Subcutaneous abdominal adipose tissue (tissue), 5 donors: Measurements from ENCODE around the gene MRPS27.

Source experiments
- H3K27ac ChIP-seq: one replicate; pipeline ENCODE4 v1.7.0; 2013; ENCODE audit warnings: low read depth, mild to moderate bottlenecking, inconsistent platforms, low read length, moderate library complexity
- H3K27me3 ChIP-seq, 5 donors: one replicate each; pipeline ENCODE4 v1.7.0; 2013; ENCODE audit warnings: low read length in 5 of 5, inconsistent platforms in 1 of 5; ENCODE audit not compliant: control insufficient read depth in 5 of 5, insufficient read depth in 4 of 5
- H3K36me3 ChIP-seq, 5 donors: one replicate each; pipeline ENCODE4 v1.7.0; 2013; ENCODE audit warnings: low read length in 5 of 5; ENCODE audit not compliant: control insufficient read depth in 5 of 5, insufficient read depth in 5 of 5
- H3K4me1 ChIP-seq, 5 donors: one replicate each; pipeline ENCODE4 v1.7.0; 2013; ENCODE audit warnings: low read length in 5 of 5, mild to moderate bottlenecking in 3 of 5, moderate library complexity in 1 of 5; ENCODE audit not compliant: control insufficient read depth in 5 of 5, insufficient read depth in 5 of 5
- H3K4me3 ChIP-seq, 5 donors: one replicate each; pipeline ENCODE4 v1.7.0; 2013; ENCODE audit warnings: low read length in 5 of 5, low read depth in 1 of 5
- H3K9ac ChIP-seq, 5 donors: one replicate each; pipeline ENCODE4 v1.7.0; 2013; ENCODE audit warnings: low read length in 5 of 5, mild to moderate bottlenecking in 4 of 5, moderate library complexity in 3 of 5
- H3K9me3 ChIP-seq, 5 donors: one replicate each; pipeline ENCODE4 v1.7.0; 2013; ENCODE audit warnings: low read length in 5 of 5; ENCODE audit not compliant: control insufficient read depth in 5 of 5
- donor health status: healthy.
- donor health status: healthy.
- donor health status: healthy.
- donor health status: healthy.
- donor health status: healthy.

Gene MRPS27

DNA sequence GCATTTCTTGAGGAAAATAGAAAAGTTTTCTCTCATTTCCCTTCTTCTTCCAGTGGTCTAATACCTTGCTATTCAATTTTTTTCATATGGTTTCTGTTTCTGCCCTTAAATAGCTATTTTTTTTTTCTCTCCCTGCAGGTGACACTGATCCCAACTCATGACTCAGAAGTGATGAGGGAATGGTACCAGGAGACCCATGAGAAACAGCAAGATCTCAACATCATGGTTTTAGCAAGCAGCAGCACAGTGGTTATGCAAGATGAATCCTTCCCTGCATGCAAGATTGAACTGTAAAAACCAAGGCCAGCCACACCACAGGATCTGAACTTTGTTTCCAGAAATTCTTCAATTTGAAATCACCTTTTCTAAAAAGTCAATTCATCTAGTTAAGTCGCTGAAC lies 115.1 kb downstream of the MRPS27 start:
- H3K9ac ChIP-seq, result no peak overlapping the region
- H3K27ac ChIP-seq, result no peak overlapping the region
- no peak overlapping the region for H3K4me3 ChIP-seq
- no peaks in the 10 kb centered on the region for H3K27me3 ChIP-seq
- no peaks in the 10 kb centered on the region for H3K9me3 ChIP-seq
- H3K36me3 ChIP-seq, result peaks cover 20 to 37% (median 21%) of the 10 kb centered on the region in 5 donors
- H3K4me1 ChIP-seq, result no peaks in the 10 kb centered on the region

DNA sequence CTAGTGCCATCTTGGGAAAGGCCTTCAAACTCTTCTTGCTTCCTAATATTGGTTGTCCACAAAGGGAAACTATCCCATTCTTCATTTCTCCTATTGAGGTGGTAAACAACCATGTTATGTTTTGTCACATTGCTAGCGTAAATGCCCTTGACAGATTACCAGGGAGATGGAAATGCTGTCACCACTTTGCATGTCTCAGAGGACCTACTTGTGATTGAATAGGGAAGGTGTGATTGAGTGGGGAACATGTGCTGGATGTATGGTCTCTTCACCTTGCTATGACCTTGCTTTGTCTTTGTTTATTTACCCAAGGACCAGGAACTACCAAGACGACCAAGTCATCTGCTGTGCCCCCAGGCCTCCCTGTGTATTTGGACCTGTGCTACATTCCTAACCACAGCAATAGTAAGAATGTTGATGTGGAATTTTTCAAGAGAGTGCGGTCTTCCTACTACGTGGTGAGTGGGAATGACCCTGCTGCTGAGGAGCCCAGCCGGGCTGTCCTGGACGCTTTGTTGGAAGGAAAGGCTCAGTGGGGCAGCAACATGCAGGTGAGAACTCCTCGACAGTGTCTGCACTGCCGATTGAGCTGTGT lies 116.7 kb downstream of the MRPS27 start:
- Histone ChIP-seq H3K4me1 (no peaks in the 10 kb centered on the region), H3K27ac (no peak overlapping the region), H3K27me3 (no peaks in the 10 kb centered on the region), H3K9ac (no peak overlapping the region), H3K4me3 (no peak overlapping the region), H3K9me3 (no peaks in the 10 kb centered on the region), H3K36me3 (peaks cover 21 to 43% (median 22%) of the 10 kb centered on the region in 5 donors)

DNA sequence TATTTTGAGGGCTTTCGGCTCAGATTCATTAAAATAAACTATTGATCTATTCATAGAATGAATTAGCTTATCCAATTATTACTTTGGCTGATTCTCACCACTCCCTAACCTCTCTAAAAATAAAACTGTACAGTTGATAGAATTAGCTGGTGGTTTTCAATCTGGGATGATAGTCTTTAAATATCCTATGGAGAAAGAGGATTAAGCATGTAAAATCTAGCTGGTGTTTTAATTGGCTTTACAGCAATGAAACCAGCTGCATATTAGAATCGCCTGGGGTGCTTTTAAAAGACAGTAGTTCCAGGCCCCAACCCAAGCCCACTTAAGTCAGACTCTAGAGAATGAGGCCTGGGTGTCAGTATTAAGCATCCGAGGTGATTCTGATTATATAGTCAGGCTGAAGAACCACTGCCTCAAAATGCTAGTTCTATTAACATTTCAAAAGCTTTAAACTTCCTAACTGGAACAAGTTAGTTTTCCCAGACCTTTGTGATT lies 117.7 kb downstream of the MRPS27 start:
- no peaks in the 10 kb centered on the region for H3K9me3 ChIP-seq
- H3K27ac ChIP-seq, result no peak overlapping the region
- peaks cover 22 to 51% (median 28%) of the 10 kb centered on the region in 5 donors for H3K36me3 ChIP-seq
- no peak overlapping the region for H3K9ac ChIP-seq
- no peaks in the 10 kb centered on the region for H3K4me1 ChIP-seq
- H3K27me3 ChIP-seq, result no peaks in the 10 kb centered on the region
- H3K4me3 ChIP-seq, result no peak overlapping the region

DNA sequence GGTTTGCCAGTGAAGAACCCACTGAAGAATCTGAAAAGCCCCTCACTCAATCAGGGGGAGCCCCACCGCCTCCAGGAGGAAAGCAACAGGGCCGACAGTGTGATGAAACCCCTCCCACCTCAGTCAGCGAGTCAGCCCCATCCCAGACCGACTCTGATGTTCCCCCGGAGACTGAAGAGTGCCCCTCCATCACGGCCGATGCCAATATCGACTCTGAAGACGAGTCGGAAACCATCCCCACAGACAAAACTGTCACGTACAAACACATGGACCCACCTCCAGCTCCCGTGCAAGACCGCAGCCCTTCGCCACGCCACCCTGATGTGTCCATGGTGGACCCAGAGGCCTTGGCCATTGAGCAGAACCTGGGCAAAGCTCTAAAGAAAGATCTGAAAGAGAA lies 120.4 kb downstream of the MRPS27 start:
- Histone ChIP-seq H3K27me3 (no peaks in the 10 kb centered on the region), H3K9ac (no peak overlapping the region), H3K4me1 (no peaks in the 10 kb centered on the region), H3K4me3 (no peak overlapping the region), H3K27ac (no peak overlapping the region), H3K9me3 (no peaks in the 10 kb centered on the region), H3K36me3 (peaks cover 9 to 46% (median 16%) of the 10 kb centered on the region in 5 donors)

DNA sequence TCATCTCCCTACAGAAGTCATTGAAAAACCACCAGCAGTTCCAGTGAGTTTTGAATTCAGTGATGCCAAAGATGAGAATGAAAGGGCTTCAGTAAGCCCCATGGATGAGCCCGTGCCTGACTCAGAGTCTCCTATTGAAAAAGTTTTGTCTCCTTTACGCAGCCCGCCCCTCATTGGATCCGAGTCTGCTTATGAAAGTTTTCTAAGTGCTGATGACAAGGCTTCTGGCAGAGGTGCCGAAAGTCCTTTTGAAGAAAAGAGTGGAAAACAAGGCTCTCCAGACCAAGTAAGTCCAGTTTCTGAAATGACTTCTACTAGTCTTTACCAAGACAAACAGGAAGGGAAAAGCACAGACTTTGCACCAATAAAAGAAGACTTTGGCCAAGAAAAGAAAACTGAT lies 122.6 kb downstream of the MRPS27 start:
- Histone ChIP-seq H3K36me3 (peaks cover 7 to 39% (median 13%) of the 10 kb centered on the region in 5 donors), H3K27me3 (no peaks in the 10 kb centered on the region), H3K9me3 (no peaks in the 10 kb centered on the region), H3K9ac (no peak overlapping the region), H3K4me1 (no peaks in the 10 kb centered on the region), H3K27ac (no peak overlapping the region), H3K4me3 (no peak overlapping the region)

DNA sequence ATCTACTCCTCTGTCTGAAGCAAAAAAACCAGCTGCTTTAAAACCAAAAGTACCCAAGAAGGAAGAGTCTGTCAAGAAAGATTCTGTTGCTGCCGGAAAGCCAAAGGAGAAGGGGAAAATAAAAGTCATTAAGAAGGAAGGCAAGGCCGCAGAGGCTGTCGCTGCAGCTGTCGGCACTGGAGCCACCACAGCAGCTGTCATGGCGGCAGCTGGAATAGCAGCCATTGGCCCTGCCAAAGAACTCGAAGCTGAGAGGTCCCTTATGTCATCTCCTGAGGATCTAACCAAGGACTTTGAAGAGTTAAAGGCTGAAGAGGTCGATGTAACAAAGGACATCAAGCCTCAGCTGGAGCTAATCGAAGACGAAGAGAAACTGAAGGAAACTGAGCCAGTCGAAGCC lies 124.5 kb downstream of the MRPS27 start:
- H3K9ac ChIP-seq, result no peak overlapping the region
- no peaks in the 10 kb centered on the region for H3K27me3 ChIP-seq
- no peaks in the 10 kb centered on the region for H3K4me1 ChIP-seq
- peaks cover 7 to 39% (median 13%) of the 10 kb centered on the region in 5 donors for H3K36me3 ChIP-seq
- H3K4me3 ChIP-seq, result no peak overlapping the region
- H3K9me3 ChIP-seq, result no peaks in the 10 kb centered on the region
- H3K27ac ChIP-seq, result no peak overlapping the region

DNA sequence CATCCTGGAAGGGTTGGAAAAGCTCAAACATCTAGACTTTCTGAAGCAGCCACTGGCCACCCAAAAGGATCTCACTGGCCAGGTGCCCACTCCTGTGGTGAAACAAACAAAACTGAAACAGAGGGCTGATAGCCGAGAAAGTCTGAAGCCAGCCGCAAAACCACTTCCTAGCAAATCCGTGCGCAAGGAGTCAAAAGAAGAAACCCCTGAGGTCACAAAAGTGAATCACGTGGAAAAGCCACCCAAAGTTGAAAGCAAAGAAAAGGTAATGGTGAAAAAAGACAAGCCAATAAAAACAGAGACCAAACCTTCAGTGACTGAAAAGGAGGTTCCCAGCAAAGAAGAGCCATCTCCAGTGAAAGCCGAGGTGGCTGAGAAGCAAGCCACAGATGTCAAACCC lies 125.2 kb downstream of the MRPS27 start:
- Histone ChIP-seq H3K27me3 (no peaks in the 10 kb centered on the region), H3K4me1 (no peaks in the 10 kb centered on the region), H3K4me3 (no peak overlapping the region), H3K36me3 (peaks cover 7 to 34% (median 13%) of the 10 kb centered on the region in 5 donors), H3K27ac (no peak overlapping the region), H3K9me3 (no peaks in the 10 kb centered on the region), H3K9ac (no peak overlapping the region)

DNA sequence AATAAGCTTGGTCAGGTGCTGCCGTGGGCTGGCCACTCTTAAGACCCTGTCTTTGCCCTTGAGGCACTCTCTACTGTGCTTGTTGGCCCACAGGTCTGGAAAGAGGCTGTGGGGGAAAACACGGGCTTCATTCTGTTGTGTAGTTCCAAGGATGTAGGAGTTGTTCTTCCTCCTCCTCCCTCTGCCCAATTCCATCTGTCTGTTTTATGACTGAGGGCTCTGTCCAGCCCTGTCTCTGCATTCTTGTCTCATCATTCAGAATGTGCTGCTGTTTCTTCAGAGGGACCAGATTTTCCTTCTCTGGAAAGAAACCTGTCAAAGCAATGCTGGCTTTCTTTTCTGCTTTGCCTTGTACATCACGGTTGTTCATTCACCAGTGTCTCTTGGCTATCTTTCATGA lies 128.6 kb downstream of the MRPS27 start:
- Histone ChIP-seq H3K27me3 (no peaks in the 10 kb centered on the region), H3K27ac (no peak overlapping the region), H3K9me3 (no peaks in the 10 kb centered on the region), H3K4me3 (no peak overlapping the region), H3K4me1 (peaks cover 0 to 3% (median 0%) of the 10 kb centered on the region in 5 donors), H3K36me3 (peaks cover 4 to 13% (median 7%) of the 10 kb centered on the region in 5 donors), H3K9ac (no peak overlapping the region)

DNA sequence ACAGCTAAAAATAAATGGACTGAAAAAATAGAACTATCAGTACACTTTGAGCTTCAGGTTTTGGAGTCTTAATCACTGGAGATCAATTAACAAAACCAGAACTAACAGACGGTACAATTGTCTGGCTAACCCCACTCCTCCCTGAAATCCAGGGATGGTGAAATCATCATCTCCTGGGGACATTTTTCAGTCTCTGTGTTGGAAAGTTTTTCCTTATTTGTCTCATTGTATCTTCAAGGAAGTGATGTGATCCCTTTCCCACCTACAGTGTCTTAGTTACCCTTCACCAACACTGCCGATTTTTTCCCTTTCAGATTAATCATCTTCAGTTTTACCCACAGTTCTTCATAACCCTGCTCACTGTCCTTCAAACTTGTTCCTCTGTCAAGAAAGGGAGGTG lies 130.9 kb downstream of the MRPS27 start:
- Histone ChIP-seq H3K9ac (no peak overlapping the region), H3K27me3 (no peaks in the 10 kb centered on the region), H3K27ac (no peak overlapping the region), H3K9me3 (no peaks in the 10 kb centered on the region), H3K36me3 (peaks cover 0 to 15% (median 5%) of the 10 kb centered on the region in 5 donors), H3K4me3 (no peak overlapping the region), H3K4me1 (peaks cover 0 to 10% (median 4%) of the 10 kb centered on the region in 5 donors)

DNA sequence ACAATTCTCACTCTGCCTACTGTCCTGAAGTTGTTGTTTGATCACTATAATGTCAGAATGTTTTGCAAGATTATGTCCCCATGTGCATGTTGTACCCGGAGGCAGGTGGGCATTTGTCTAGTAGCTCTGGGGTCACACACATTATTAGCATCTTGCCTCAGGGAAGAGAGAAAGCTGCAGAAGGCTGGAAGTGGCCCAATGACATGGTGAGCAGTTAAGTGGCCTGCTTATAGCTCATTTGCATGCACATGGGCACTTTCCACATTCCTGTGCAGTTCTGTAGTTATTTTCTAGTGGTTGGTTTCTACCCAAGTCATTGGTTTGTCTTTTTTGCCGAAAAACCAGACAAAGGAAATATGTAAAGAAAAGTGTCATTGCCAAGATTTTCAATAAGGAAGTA lies 131.9 kb downstream of the MRPS27 start:
- Histone ChIP-seq H3K9ac (no peak overlapping the region), H3K27me3 (no peaks in the 10 kb centered on the region), H3K4me3 (no peak overlapping the region), H3K9me3 (no peaks in the 10 kb centered on the region), H3K27ac (no peak overlapping the region), H3K4me1 (peaks cover 0 to 10% (median 4%) of the 10 kb centered on the region in 5 donors), H3K36me3 (peaks cover 0 to 17% (median 6%) of the 10 kb centered on the region in 5 donors)
